ENCODE measurements around the gene FXYD3.

Gene FXYD3, protein sequence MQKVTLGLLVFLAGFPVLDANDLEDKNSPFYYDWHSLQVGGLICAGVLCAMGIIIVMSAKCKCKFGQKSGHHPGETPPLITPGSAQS

DNA sequence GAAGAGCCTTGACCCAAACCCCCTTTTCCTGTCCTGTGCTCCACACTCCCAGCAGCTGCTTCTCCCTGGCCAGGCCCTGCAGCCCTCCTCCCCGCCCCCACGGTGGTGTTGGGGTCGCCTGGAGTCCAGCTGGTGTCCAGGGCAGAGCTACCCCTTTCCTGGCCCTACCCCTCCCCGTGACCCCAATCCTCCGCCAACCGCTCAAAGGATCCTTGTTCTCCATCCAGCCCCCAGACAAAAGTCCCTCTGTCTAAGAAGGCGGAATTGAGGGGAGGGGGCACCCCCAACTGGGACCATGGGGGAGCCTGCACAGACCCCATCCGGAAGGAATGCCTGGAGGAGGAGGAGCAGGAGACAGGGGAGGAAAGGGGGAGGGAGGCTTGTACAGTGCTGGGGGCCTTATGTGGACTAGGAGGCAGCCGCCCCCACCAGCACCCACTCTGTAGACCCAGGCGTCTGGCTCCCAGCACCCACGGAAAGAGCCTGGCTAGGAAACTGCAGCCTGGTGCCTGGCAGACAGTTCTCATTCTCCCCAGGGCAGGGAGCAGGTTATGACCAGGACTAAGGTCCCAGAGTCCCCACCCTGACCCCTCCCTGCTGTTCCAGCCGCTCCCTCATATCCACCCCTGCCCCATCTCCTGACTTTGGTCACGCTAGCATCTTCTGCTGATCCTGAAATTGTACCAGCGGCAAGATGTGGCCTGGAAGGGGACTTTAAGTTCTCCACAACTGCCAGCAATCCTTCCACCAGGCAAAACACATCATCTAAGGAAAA, at the start of gene FXYD3:
TSS of gene FXYD3 (plus strand) at position 647 of the 775 bp plus-strand sequence. CDS start 3,554 bp downstream, outside the sequence.
- DNase-seq = no peak

DNA sequence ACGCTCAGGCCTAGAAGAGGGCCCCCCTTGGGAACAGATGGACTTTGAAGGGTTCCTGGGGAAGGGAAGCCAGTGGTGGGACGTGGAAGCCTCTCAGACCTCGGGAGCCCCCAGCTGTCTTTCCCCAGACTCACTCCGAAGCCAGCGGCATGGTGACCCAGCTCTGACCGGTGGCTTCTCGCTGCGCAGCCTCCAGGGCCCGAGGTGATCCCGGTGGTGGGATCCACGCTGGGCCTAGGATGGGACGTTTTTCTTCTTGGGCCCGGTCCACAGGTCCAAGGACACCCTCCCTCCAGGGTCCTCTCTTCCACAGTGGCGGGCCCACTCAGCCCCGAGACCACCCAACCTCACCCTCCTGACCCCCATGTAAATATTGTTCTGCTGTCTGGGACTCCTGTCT, 49.5 kb upstream of the FXYD3 start:
- DNase-seq = no peak

DNA sequence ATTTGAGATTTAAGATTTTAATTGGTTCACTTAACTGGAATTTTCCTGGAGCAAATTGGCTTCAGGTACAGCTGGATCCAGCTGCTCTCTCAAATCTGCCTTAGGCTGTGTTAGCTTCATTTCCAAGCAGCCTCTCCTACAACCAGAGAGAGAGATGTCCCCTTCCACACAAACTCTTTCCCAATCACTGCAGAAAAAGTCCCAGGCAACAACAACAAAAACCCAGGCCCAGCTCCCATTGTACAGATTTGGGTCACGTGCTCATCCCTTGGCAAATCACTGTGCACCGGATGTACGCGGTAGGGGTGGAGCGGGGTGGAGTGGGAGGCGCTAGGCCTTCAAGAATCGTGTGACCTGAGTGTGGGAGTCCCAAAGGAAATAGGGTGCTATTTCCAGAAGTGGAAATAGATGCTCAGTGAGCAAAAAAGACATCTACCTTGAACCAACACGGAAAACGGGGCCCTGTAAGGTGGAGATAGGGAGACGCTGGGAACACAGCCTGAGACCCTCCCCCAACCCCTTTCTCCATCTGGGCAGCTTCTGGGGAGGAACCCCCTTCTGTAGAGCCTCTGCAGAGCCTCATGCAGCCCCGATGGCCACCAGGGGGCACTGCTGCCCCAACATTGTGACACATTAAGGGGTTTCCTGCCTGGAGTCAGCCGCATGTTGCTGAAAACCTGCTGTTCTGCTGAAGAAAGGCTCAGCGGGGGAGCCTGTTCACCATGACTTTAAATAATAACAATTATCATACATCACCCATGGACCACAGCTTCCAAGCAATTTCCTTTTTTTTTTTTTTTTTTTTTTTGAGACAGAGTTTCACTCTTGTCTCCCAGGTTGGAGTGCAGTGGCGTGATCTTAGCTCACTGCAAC, 48.7 kb upstream of the FXYD3 start:
- peak; percentile 91 for DNase-seq

DNA sequence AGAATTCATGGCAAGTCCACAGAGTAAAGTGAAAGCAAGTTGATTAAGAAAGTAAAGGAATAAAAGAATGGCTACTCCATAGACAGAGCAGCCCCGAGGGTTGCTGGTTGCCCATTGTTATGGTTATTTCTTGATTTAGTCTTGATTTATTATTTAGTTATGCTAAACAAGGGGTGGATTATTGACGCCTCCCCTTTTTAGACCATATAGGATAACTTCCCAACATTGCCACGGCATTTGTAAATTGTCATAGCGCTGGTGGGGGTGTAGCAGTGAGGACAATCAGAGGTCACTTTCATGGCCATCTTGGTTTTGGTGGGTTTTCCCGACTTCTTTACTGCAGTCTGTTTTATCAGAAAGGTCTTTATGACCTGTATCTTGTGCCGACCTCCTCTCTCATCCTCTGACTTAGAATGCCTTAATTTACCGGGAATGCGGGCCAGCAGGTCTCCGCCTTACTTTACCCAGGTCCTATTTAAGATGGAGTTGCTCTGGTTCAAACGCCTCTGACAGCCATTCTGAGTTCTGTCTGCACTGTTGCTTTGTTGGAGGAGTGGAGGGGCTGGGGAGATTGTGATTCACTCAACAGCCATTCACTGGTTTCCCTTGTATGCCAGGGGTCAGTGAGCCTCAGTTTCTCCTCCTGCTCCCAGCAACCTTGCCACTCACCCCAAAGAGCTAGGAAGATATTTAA, 46.5 kb upstream of the FXYD3 start:
- no peak for DNase-seq

DNA sequence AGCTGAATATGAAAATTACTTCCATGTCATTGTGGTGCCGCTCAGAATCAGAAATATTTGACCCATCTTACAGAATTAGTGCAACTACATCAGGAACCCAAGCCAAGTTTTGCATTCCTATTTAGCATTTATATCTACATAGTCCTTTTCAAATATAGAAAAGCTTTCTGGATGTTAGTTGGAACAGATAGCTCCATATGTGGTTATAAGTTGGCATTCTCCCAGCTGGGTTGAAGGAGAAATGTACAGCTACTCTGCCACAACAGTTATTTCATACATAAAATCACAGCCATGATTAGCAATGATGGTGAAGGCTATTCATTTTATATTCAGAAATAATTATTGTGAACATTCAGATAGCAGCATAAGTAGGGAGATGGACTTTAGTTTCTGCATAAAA, 45.9 kb upstream of the FXYD3 start:
- DNase-seq = no peak

DNA sequence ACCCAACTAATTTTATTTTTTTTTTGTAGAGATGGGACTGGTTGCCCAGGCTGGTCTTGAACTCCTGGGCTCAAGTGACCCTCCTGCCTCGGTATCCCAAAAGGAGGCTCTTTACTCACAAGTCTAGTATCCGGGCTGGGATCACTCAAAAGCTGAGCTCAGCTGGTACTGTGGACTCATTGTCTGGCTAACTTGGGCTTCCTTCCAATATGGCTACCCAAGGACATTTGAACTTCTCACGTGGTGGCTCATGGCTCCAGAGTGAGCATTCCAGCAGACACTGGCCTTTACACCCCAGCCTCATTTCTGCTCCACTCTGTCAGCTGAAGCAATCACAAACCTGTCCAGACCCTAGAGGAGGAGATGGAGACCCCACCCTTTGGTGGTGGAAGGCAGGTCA, 45.2 kb upstream of the FXYD3 start:
- DNase-seq = no peak

DNA sequence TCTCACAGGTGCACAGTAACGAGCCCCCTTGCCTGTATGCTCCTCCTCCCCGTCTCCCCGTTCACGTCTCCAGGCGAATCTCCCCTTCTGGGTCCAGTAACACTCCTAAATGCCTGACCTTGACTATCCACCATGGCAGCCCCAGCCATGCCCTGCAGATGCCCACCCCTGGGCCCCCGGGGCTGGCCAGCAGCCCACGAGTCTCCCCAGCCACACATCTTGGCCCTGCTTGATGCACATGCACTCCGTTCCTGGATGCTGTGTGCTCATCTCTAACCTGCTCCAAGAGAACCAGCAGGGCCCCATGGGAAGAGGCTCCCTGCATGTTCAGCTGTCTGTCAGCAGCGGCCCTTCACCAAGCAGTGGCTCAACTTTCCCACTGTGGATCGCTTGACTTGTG, 42.1 kb upstream of the FXYD3 start:
- DNase-seq = no peak

DNA sequence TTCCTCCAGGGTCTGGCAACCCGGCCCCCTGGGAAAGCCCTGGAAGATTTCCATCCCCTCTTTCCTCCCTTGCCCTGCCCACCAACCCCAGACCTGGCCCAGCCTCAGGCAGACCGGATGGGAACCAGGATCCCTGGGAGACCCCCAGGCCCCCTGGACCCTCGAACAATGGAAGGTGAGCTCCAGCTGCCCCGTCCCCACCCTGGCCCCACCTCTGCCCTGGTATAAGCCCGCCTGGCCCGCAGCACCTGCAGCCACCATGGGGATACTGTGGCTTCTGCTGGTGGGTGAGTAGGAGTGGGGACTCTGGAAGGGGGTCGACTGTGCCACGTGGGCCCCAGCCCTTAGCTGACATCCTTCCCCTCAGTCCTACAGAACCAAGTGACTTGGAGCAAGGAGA, 41.7 kb upstream of the FXYD3 start:
- DNase-seq = no peak

DNA sequence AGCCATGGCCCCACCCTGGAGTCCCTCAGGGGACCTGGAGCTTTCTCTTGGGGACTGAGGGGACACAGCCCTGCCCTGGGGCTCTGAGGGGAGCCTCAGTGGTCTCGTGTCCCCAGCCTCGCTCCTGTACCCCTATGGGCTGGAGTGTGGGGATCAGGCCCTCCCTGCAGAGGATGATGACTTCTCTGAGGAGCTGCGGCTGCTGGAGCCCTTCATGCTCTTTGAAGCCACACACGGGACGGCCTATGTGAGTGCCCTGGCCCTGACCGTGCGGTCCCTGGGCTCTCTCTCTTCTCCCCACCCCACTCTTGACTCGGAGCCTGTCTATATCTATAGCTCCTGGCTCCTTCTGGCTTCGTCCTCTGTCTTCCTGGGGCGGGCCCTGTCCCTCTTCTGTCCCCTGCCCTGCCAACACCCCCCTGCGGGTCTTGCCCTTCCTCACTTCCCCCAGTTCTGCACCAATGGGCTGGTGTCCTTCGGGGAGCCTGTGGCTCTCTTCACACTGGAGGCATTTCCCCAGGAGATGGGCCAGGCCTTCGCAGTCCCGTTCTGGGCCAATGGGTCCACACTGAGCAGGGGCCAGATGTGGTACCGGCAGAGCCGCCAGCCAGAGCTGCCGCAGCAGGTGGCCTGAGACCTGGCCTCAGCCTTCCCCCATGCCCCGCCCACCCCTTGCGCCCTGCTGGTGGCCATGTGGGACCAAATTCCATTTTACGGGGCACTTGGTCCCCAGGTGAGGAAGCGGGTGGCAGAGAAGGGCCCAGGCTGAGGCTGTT, 41.0 kb upstream of the FXYD3 start:
- DNase-seq = no peak

DNA sequence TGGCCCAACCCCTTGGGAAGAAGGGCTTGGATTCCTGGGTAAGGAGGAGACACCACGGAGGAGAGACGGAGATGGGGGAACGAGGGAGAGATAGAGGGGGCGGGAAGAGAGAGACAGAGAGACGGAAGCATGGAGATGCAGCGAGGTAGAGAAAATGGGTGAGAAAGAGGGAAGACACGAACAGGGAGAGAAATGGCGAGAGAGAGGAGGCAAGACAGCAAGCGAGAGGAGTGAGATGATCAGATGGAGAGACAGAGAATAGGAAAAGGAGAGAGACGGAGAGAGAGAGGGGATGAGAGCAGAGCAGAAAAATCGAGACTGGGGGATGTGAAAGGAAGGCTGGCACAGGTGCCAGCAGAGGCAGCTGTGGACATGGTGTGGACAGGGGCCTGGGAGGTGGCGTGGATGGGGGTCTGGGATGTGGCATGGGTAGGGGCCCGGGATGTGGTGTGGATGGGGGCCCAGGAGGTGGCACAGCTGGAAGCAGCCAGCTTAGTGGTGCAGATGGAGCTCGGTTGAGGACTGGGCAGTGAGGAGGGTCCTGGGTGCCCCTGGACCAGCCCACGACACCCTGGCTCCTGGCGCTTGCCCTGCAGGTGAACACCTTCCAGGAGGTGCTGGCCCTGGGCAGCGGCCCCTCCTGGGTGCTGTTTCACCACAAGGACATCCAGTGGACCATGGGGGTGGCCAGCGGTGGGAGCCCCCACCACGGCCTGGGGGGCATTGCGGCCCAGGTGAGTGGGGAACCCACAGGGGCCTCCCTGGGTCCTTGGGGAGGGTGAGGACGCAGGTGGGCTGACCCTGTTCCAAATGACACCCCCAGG, 40.2 kb upstream of the FXYD3 start:
- no peak for DNase-seq

DNA sequence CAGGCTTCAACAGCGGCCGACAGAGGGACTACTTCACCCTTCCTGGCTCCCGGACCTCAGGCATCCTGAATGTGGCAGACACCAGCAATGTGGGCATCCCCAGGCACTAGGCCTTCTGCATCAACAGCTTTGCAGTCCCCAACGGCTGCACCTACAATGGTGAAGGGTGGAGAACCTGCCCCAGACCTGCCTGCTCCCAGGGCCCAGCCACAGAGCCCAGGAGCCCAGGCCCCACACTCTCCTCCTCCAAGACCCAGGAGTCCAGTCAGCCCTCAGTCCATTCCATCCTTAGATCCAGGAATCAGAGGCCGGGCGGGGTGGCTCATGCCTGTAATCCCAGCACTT, 39.6 kb upstream of the FXYD3 start:
- no peak for DNase-seq

DNA sequence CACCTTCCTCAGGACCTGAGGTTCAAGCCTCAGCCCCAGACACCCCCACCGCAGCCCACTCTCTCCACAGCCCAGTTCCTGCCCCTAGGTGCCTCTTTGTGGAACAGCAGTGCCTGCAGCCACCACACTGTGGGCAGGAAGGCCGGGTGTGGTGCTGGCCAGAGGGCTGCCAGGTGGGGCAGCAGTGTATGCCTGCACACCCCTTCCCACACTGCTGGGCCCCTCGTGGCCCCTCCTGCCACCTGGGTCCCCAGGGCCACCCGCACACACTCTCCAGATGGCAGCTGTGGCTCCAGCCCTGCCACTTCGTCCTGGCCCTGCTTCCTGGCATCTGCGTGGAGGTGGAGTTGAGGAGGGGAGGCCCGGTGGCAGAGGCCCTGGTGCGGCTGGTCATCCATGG, 39.0 kb upstream of the FXYD3 start:
- no peak for DNase-seq

DNA sequence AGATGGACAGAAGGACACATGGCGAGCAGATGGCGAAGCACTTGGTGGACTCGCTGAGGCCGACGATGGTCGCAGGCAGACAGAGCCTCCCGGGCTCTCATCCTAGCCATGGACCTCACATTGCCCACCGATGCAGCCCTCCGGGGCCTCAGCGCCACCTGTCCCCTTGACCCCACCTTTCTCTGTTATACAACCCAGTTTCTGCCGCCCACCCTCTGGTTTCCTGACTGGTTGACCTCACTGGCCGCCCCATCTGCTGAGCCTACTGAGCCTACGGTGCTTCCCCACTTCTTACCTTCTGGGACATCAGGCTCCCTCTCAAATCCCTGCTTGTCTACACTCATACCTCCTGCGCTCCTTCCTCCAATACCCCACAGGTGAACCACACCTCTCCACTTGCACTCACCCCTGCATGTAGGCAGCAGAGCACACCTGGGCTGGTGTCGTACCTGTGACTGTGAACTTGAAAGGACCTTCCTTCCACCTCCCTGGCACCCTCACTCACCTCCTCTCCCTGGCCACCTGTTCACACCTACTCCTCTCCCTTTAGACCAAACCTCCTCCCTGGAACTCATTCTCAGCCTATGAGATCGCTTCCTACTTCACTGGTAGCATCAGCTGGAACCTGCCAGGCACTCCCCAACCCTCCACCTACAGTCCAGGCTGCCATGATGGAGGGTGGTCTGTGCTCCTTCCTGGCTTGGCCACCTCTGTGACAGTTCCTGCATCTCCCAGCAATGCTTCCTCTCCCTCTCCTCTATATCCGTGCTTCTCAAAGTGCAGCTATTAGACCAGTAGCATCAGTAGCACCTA, 38.0 kb upstream of the FXYD3 start:
- DNase-seq = no peak

DNA sequence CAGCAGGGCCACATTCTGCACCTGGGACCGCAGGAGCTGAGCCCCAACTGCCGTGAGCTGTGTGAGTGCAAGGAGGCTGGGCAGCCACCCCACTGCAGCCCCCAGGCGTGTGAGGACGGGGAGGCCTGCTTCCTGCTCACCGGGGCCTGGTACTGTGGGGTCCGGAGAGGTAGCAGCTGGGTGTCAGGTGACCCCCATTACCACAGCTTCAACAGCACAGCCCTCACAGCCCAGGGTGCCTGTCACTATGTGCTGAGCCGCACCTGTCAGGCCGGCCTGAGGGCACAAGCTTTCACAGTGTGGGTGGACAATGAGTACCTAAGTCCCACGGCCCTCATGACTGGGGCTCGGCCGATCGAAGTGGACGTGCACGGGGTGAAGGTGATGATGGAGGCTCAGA, 35.8 kb upstream of the FXYD3 start:
- DNase-seq = no peak

DNA sequence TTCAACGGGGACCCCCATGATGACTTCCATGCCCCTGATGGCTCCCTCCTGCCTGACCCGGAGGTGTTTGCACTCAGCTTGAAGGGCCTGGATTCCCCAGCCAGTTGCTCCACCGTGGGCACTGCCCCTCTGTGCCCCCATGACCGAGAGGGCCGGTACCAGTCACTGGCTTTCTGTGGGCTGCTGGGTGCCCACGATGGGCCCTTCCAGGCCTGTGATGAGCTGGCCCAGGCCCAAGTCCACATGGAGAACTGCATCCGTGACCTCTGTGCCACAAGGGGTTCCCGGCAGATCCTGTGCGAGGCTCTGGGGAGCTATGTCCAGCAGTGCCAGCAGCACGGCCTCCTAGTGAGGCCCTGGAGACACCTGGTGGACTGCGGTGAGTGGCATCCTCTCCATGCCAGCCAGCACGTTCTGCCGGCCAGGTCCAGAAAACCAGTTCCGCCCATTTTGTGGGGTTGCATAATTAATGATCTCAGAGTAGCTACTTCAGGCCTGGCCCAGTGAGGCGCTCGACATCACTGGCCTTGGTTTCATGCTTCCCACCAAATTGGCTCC, 34.9 kb upstream of the FXYD3 start:
- no peak for DNase-seq

DNA sequence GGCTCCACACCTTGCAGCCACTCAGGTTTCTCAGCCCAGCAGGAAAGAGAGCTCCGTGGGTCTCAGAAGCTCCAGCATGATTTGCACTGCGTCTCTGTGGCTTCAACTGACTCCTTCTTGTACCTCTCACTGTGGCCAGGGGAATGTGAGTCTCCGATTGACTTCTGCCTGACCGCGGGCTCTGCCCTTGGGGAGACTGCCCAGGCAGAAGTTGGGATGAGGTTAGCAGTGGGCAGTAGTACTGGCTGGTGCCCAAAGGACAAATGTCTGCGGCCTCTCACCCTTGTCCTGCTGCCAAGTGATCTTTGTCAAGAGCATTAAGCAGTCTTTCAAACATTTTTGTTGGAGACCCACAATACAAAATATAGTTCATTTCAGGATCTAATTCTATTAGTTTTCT, 34.4 kb upstream of the FXYD3 start:
- DNase-seq = no peak

DNA sequence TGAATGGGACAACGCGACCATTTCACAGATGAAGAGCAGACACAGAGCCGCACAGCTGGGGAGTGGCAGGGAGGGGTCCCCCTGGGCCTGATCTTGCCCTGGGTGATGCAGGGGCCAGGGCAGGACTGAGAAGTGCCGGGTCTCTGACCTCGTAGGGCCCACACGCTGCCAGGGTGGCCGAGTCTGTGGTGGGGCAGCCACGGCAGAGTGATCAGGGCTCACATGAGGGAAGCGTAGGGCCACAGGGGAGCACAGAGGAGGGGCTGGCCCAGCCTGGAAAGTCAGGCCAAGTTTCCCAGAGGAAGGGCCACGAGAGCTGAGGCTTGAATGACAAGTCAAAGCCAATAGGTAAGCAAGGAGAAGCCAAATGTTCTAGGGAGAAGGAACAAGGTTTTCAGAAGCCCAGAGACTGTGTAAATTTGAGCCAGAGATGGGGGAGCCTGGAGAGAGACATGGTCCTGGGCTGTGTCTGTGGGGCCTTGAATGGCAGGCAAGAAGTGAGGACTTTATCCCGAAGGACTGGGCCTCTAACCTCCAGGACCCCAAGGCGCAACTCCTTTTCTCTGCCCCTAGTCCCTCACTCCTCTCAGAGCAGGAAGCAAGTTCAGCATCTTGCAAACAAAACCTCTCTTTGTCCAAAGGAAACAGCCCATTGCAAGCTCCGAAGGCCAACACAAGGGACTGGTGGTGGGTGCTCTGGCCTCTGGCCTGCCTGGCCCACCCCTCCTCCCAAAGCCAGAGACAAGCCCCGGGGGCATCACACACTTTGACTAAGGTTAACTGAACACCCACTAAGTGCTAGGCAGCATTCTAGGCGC, 31.7 kb upstream of the FXYD3 start:
- DNase-seq = no peak

DNA sequence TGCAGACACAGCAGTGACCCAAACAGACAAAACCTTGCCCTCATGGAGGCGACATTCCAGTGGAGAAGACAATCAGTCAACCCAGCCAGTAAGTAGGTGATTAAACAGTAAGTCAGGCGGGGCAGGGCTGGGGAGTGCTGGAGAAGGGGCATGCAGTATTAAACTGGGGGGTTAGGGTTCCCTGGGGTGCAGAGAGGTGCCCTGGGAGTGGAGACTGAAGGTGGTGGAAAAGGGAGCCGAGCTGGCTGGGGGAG, 31.2 kb upstream of the FXYD3 start:
- no peak for DNase-seq

DNA sequence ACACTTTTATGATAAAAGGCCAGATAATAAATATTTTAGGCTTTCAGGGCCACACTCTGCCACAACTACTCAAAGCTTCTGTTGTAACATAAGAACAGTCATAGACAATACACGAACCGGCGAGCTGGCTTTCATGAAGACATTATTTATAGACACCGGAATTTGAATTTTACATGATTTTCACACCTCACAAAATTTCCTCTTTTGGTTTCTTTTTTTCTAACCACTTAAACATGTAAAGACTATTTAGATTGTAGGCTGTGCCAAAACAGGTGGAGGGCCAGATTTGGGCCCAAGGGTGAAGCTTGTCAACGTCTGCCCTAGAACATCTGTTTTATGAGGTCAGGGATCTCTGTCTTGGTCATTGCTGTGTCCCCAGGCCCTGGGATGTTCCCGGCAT, 29.7 kb upstream of the FXYD3 start:
- no peak for DNase-seq

DNA sequence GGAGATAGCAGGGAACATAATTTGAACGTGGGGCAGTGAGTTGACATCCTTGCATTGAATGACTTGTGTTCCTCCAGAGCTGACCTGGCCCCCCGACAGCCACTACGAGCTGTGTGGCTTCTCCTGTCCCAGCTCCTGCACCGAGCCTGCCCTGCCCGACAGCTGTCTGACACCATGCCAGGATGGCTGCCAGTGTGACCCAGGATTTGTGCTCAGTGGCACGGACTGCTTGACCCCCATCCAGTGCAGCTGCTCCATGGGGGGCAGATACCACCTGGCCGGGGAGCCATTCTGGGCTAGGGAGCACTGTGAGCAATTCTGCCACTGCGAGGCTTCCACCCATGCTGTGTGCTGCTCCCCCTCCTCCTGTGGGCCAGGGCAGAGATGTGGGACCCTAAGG, 29.2 kb upstream of the FXYD3 start:
- DNase-seq = no peak
